Caco-2 (cell line): ENCODE measurements around the gene TMEFF2. TPM values are rescaled to one million over a fixed set of nuclear protein-coding genes. Genes with fewer than 3 reads are reported as not detected.

ENCODE experiments used
- BruUV-seq: library from RNA; stranded (reverse); fragments of 400-500 nt; replicated peaks from 2 replicates; lab custom pipeline; 2021; lab: Mats Ljungman, UMichigan
- CTCF ChIA-PET: fragments of 300-600 bp; sonication (Branson Sonifier 250); formaldehyde crosslinking; loops from one replicate; lab custom pipeline; 2022; ENCODE audit warnings: antibody characterized with exemption; lab: Charles Lee
- POLR2A ChIA-PET: fragments of 300-600 bp; sonication (Branson Sonifier 250); formaldehyde crosslinking; loops from one replicate; lab custom pipeline; 2022; ENCODE audit warnings: antibody characterized with exemption; lab: Charles Lee
- DNase-seq, 2 experiments: peaks; one replicate each; pipeline versions ENCODE4 v3.0.0 to v3.0.0-alpha.2; 2020 to 2022
- H3K27me3 ChIP-seq: replicated peaks from 2 replicates; pipeline ENCODE4 v1.6.0; 2011; ENCODE audit warnings: low read length; ENCODE audit not compliant: control insufficient read depth, insufficient read depth
- H3K36me3 ChIP-seq: 2 replicates; pipeline ENCODE4 v1.5.1; 2011; ENCODE audit warnings: low read length; ENCODE audit not compliant: control insufficient read depth, insufficient read depth
- H3K4me1 ChIP-seq: fragments of 250-450 bp; sonication (Bioruptor Pico); 2 replicates; pipeline ENCODE4 v1.5.1; 2020; ENCODE audit warnings: mild to moderate bottlenecking
- H3K4me3 ChIP-seq: 2 replicates; pipeline ENCODE4 v1.5.1; 2011; ENCODE audit warnings: low read depth, mild to moderate bottlenecking, control low read depth, low read length
- H3K9me3 ChIP-seq: fragments of 250-450 bp; sonication (Bioruptor Pico); 2 replicates; pipeline ENCODE4 v1.5.1; 2020; ENCODE audit warnings: mild to moderate bottlenecking, moderate library complexity
- H3K27ac Mint-ChIP-seq: one replicate; pipeline ENCODE4 v1.8.0; 2022; ENCODE audit warnings: mixed read lengths; ENCODE audit not compliant: unreplicated experiment
- H3K27me3 Mint-ChIP-seq: one replicate; pipeline ENCODE4 v1.8.0; 2022; ENCODE audit warnings: mixed read lengths; ENCODE audit not compliant: insufficient read depth, unreplicated experiment
- H3K36me3 Mint-ChIP-seq: one replicate; pipeline ENCODE4 v1.8.0; 2022; ENCODE audit warnings: mild to moderate bottlenecking, mixed read lengths; ENCODE audit not compliant: insufficient read depth, unreplicated experiment
- H3K4me1 Mint-ChIP-seq: one replicate; pipeline ENCODE4 v1.8.0; 2022; ENCODE audit warnings: low read depth, mixed read lengths; ENCODE audit not compliant: unreplicated experiment
- H3K4me3 Mint-ChIP-seq: one replicate; pipeline ENCODE4 v1.8.0; 2022; ENCODE audit warnings: mild to moderate bottlenecking, moderate library complexity, mixed read lengths; ENCODE audit not compliant: unreplicated experiment
- H3K9me3 Mint-ChIP-seq: one replicate; pipeline ENCODE4 v1.8.0; 2022; ENCODE audit warnings: mixed read lengths; ENCODE audit not compliant: unreplicated experiment
- intact Hi-C: fragments of 100-400 bp; cut with micrococcal nuclease; formaldehyde crosslinking; loops from one replicate; pipeline ENCODE4 v1.10.0; 2022; ENCODE audit not compliant: unreplicated experiment
- total RNA-seq: library from RNA; stranded (reverse); gene quantifications from 2 replicates; pipeline ENCODE4 v1.2.3, GENCODE V29; 2022
- TF ChIP-seq, protein P1 (sequence below), 2 experiments: fragments of 200-600 bp in 1 of 2; IDR thresholded peaks; 1 replicate in 1 of 2; 2 replicates in 1 of 2; pipeline versions ENCODE4 v1.5.1 to v1.8.0; 2011 to 2022; ENCODE audit warnings: antibody characterized with exemption in 1 of 2, control low read depth in 1 of 2, inconsistent platforms in 1 of 2, low read depth in 1 of 2, low read length in 1 of 2, mild to moderate bottlenecking in 1 of 2, moderate library complexity in 1 of 2; ENCODE audit not compliant: insufficient read depth in 1 of 2, severe bottlenecking in 1 of 2, unreplicated experiment in 1 of 2

Gene TMEFF2
- total RNA-seq, 1 experiment from 2014 or later = not detected

DNA sequence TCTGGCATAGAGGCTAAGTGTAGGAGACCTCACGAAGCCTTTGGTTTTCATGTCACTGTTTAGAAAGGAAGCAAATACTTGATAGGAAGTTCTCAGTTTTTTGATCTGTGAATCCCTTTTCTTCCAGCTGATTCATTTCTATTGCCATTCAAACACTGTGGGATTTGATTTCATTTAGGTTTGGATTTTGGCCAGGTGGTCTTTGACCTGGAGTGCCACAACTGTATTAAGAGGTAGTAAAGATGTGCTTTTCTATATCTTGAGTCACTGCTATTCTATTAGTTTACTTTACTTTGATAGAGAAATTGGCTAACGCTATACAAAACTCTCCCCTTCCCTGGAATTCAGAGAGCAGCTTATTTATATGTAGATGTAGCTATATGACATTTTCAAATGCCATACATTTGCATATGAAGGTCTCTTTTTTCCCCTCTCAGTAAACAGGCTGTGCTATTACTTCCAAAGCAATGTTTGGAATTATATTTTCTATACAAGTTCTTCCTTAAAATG is 215.5 kb downstream of the TMEFF2 start:
- H3K4me1 ChIP-seq = peaks cover 8% of the 10 kb centered on the region; the same call in 1 of the 2 replicates
- no peak overlapping the region for H3K4me3 ChIP-seq
- POLR2A ChIA-PET = no interaction called here
- no peaks in the 10 kb centered on the region for H3K9me3 ChIP-seq
- no peak overlapping the region for H3K4me3 Mint-ChIP-seq
- H3K4me1 Mint-ChIP-seq = peaks cover 6% of the 10 kb centered on the region
- no peak for DNase-seq
- intact Hi-C loops = loop anchor here (5.0 kb wide), 1 partner anchor 112 kb away; no protein-coding TSS in a partner anchor
- H3K36me3 ChIP-seq = no peaks in the 10 kb centered on the region
- no peaks in the 10 kb centered on the region for H3K27me3 ChIP-seq
- H3K36me3 Mint-ChIP-seq = no peaks in the 10 kb centered on the region
- CTCF ChIA-PET = no interaction called here
- H3K9me3 Mint-ChIP-seq = no peaks in the 10 kb centered on the region
- no peaks in the 10 kb centered on the region for H3K27me3 Mint-ChIP-seq
- H3K27ac Mint-ChIP-seq = no peak overlapping the region
- TF ChIP-seq, protein P1, sequence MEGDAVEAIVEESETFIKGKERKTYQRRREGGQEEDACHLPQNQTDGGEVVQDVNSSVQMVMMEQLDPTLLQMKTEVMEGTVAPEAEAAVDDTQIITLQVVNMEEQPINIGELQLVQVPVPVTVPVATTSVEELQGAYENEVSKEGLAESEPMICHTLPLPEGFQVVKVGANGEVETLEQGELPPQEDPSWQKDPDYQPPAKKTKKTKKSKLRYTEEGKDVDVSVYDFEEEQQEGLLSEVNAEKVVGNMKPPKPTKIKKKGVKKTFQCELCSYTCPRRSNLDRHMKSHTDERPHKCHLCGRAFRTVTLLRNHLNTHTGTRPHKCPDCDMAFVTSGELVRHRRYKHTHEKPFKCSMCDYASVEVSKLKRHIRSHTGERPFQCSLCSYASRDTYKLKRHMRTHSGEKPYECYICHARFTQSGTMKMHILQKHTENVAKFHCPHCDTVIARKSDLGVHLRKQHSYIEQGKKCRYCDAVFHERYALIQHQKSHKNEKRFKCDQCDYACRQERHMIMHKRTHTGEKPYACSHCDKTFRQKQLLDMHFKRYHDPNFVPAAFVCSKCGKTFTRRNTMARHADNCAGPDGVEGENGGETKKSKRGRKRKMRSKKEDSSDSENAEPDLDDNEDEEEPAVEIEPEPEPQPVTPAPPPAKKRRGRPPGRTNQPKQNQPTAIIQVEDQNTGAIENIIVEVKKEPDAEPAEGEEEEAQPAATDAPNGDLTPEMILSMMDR (IDR thresholded peaks at IDR 0.05; ENCODE audit: insufficient read depth in 1 of 2, low read depth in 1 of 2, low read length in 1 of 2, severe bottlenecking in 1 of 2, unreplicated experiment in 1 of 2) = no peak
- no TSS peak for BruUV-seq

DNA sequence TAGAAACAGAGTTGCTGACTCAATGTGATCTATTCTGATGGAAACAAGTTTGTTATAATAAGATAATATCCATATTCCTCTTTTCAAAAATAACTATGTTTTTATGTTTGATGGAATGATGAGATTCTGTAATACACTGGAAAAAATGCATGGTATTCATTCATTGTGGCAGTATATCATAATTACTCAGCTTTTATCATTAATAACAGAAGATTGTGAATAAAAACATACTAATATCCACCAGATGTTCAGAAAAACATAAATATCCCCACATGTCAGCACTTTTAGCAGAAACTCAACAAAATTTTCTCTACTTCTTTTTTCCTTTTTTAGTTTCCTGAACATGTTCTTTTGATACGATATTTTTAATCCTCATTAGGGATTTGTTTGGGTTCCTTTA is 217.0 kb downstream of the TMEFF2 start:
- Histone ChIP-seq H3K9me3 (no peaks in the 10 kb centered on the region), H3K36me3 (no peaks in the 10 kb centered on the region), H3K4me3 (no peak overlapping the region), H3K27me3 (no peaks in the 10 kb centered on the region), H3K4me1 (peaks cover 8% of the 10 kb centered on the region; the same call in 1 of the 2 replicates)
- no peak for DNase-seq
- ChIA-PET POLR2A (no interaction called here), CTCF (no interaction called here)
- no peaks in the 10 kb centered on the region for H3K9me3 Mint-ChIP-seq
- no peak overlapping the region for H3K27ac Mint-ChIP-seq
- H3K36me3 Mint-ChIP-seq = no peaks in the 10 kb centered on the region
- no peak overlapping the region for H3K4me3 Mint-ChIP-seq
- BruUV-seq = no TSS peak
- H3K27me3 Mint-ChIP-seq = no peaks in the 10 kb centered on the region
- H3K4me1 Mint-ChIP-seq = peaks cover 6% of the 10 kb centered on the region
- intact Hi-C loops = loop anchor here (5.0 kb wide), 1 partner anchor 110 kb away; no protein-coding TSS in a partner anchor
- TF ChIP-seq, protein P1 (IDR thresholded peaks at IDR 0.05; ENCODE audit: insufficient read depth in 1 of 2, low read depth in 1 of 2, low read length in 1 of 2, severe bottlenecking in 1 of 2, unreplicated experiment in 1 of 2) = no peak

DNA sequence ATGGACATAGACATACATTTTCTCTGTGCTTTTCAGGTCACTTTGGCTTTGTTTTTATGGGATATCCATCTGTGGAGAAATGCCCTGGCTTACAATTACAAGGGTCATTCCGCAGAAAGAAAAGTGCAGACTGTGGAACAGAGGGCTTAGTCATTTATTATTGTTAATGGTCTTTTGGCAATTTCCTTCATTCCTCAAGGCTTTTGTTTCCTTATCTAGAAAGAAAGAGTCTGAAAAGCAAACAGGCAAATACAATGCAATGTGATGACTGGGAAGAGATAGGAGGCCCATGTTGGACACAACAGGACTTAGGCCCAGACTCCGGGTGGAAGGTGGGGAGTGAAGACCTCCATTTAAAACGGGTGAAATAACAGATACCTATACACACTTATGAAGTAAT is 218.3 kb downstream of the TMEFF2 start:
- no peak overlapping the region for H3K27ac Mint-ChIP-seq

More for the DNA sequence above, 218.3 kb downstream of the TMEFF2 start:
- CTCF ChIA-PET = no interaction called here
- no peaks in the 10 kb centered on the region for H3K36me3 ChIP-seq
- Mint-ChIP-seq H3K27me3 (no peaks in the 10 kb centered on the region), H3K9me3 (no peaks in the 10 kb centered on the region), H3K4me1 (peaks cover 6% of the 10 kb centered on the region), H3K4me3 (no peak overlapping the region), H3K36me3 (no peaks in the 10 kb centered on the region)
- BruUV-seq = no TSS peak
- no peak overlapping the region for H3K4me3 ChIP-seq
- peaks cover 8% of the 10 kb centered on the region; the same call in 1 of the 2 replicates for H3K4me1 ChIP-seq
- H3K9me3 ChIP-seq = no peaks in the 10 kb centered on the region
- no peaks in the 10 kb centered on the region for H3K27me3 ChIP-seq
- peak in 1 of 2 experiments; percentile 9 for DNase-seq
- POLR2A ChIA-PET = no interaction called here
- TF ChIP-seq, protein P1 (IDR thresholded peaks at IDR 0.05; ENCODE audit: insufficient read depth in 1 of 2, low read depth in 1 of 2, low read length in 1 of 2, severe bottlenecking in 1 of 2, unreplicated experiment in 1 of 2) = no peak
- intact Hi-C loops = loop anchor here (5.0 kb wide), 1 partner anchor 109 kb away; no protein-coding TSS in a partner anchor
